RWPE2 (cell line): Measurements from ENCODE around the gene FSCN2.

Experiments
- ATAC-seq: fragments of 200-7000 bp; cut with Tn5 transposase; 3 replicates; pipeline ENCODE4 v1.9.1; 2021; ENCODE audit warnings: low read depth
- DNase-seq: peaks from one replicate; pipeline ENCODE4 v3.0.0-alpha.2; 2020; ENCODE audit warnings: low spot score
- H3K27ac ChIP-seq: fragments of 450-650 bp; 2 replicates; pipeline ENCODE4 v1.5.1; 2017; ENCODE audit warnings: mild to moderate bottlenecking; ENCODE audit not compliant: poor library complexity, severe bottlenecking
- H3K27me3 ChIP-seq: fragments of 250-450 bp; sonication (Bioruptor Pico); 2 replicates; pipeline ENCODE4 v1.5.1; 2021; ENCODE audit warnings: mild to moderate bottlenecking, moderate library complexity; ENCODE audit not compliant: insufficient read depth, poor library complexity, severe bottlenecking
- H3K36me3 ChIP-seq: fragments of 250-450 bp; sonication (Bioruptor Pico); 2 replicates; pipeline ENCODE4 v1.5.1; 2020; ENCODE audit warnings: low read depth, mild to moderate bottlenecking, moderate library complexity
- H3K4me1 ChIP-seq: fragments of 250-450 bp; sonication (Bioruptor Pico); 2 replicates; pipeline ENCODE4 v1.5.1; 2021; ENCODE audit warnings: mild to moderate bottlenecking, moderate library complexity; ENCODE audit not compliant: insufficient read depth, poor library complexity, severe bottlenecking
- H3K4me3 ChIP-seq: fragments of 250-450 bp; sonication (Bioruptor Pico); 2 replicates; pipeline ENCODE4 v1.5.1; 2021; ENCODE audit warnings: mild to moderate bottlenecking, moderate library complexity; ENCODE audit not compliant: severe bottlenecking
- H3K9me3 ChIP-seq: fragments of 250-450 bp; sonication (Bioruptor Pico); 2 replicates; pipeline ENCODE4 v1.5.1; 2021; ENCODE audit warnings: mild to moderate bottlenecking, moderate library complexity; ENCODE audit not compliant: severe bottlenecking
- TF ChIP-seq, protein P1 (sequence below): fragments of 450-650 bp; IDR thresholded peaks from one replicate; pipeline ENCODE4 v1.5.1; 2017; ENCODE audit warnings: mild to moderate bottlenecking, moderate library complexity; ENCODE audit not compliant: poor library complexity, severe bottlenecking

Gene FSCN2

DNA sequence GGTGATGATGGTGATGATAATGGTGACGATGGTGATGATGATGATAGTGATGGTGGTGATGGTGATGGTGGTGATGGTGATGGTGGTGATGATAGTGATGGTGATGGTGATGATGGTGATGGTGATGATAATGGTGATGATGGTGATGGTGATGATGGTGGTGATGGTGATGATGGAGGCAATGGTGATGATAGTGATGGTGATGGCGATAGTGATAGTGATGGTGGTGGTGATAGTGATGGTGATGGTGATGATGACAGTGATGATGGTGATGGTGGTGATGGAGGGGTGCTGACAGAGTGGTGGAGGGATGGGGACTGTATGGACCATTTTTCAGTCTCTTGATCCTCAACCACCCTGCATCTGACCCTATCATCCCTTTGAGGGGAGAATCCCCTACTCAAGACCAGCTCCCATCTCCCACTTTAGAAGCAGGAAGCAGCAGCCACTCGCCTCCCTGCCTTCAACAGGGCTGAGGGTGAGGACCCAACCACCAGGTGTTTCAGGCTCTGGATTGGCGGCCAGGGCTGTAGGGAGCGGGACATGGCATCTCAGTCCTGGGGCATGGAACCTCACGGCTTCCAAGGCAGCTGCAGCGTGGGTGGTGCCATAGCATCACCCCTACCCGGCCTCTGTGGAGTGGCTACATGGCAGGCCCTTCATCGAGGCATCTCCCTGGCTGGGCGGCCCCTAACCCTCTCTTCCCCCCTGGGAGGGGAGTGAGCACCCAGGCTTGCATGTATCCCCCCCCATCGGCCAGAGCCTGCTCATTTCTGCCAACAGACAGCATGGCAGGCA lies 4.5 kb downstream of the FSCN2 start:
- Histone ChIP-seq H3K27ac (no peak overlapping the region), H3K36me3 (no peaks in the 10 kb centered on the region), H3K4me1 (no peaks in the 10 kb centered on the region), H3K27me3 (peaks cover 17% of the 10 kb centered on the region), H3K9me3 (no peaks in the 10 kb centered on the region), H3K4me3 (no peak overlapping the region)
- ATAC-seq = no peak
- no peak for DNase-seq
- TF ChIP-seq, protein P1, sequence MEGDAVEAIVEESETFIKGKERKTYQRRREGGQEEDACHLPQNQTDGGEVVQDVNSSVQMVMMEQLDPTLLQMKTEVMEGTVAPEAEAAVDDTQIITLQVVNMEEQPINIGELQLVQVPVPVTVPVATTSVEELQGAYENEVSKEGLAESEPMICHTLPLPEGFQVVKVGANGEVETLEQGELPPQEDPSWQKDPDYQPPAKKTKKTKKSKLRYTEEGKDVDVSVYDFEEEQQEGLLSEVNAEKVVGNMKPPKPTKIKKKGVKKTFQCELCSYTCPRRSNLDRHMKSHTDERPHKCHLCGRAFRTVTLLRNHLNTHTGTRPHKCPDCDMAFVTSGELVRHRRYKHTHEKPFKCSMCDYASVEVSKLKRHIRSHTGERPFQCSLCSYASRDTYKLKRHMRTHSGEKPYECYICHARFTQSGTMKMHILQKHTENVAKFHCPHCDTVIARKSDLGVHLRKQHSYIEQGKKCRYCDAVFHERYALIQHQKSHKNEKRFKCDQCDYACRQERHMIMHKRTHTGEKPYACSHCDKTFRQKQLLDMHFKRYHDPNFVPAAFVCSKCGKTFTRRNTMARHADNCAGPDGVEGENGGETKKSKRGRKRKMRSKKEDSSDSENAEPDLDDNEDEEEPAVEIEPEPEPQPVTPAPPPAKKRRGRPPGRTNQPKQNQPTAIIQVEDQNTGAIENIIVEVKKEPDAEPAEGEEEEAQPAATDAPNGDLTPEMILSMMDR = no peak

DNA sequence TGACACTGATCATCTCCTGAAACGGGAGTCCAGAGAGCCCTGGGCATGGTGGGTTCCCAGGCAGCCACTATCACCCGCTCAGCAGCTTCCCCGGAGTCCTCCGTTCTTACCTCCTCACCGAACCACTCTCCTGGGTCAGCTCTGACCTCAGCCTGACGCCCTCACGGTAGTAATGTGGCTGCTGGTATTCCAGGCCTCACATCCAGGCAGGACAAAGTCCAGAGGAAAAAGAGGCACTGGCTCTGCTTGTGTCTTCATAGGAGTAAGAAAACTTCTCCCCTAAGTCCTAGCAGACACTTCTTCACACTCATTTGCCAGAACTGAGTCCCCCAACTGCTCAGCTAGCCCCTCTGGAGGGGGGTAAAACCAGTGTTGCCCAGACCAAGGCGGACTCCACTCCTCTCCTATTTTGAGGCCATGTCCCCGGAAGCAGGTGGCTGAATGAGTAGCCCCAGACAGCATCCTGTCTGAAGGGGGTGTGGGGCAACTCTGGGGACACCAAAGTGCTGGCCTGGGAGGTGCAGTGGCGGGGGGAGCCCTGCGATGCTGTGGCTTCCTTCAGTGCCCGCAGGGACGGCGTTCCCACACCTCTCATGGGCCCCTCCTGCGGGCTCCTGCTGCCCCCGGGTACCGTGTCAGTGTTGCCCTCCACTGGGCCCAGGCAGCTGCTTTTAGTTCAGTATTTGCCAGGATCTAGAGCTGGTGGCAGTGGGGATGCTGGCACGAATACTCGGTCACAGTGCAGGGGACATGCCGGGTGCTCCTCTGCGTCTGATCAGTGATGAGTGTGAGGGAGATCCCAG lies 5.4 kb downstream of the FSCN2 start:
- Histone ChIP-seq H3K9me3 (no peaks in the 10 kb centered on the region), H3K4me1 (no peaks in the 10 kb centered on the region), H3K36me3 (no peaks in the 10 kb centered on the region), H3K4me3 (no peak overlapping the region), H3K27ac (no peak overlapping the region), H3K27me3 (peaks cover 14% of the 10 kb centered on the region)
- ATAC-seq (no peak), DNase-seq (no peak)
- TF ChIP-seq, protein P1 = no peak

DNA sequence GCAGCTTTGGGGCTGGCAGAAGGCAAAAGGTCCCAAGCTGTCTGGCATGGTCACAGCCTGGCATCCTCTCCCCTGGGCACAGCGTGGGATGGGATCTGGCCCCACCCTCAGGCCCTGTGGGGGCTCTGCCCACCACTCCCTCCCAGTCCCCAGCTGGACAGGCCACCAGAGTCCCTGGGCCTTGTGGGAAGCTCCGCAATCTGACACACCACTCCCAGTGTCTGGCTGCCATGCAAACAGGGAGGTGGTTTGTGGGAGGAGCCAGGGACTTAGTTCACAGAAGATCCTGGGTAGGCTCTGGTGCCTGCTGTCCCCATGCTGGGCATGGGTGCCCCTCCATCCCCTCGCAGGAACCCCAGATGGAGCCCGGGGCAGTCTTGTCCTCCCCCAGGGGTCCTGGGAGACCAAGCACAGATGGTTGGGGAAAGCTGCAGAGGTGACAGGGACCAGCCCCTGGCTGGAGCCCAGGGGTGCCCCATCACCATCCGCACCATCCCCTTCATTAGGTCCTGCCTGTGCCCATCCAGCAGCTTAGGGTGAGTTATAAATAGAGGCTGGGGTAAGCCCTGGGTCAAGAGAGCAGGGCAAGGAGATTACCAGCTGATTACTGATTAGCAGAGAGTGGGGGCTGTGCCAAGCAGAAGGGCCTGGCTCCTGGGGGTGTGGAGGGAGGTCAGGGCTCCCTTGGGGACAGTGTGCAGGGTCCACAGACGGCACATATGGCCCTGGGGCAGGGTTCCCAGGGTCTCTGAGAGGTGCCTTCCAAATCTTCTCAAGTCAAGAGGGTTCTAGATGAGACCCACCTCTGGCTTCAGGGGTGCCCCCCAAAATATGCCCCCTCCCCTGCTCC lies 6.2 kb downstream of the FSCN2 start:
- Histone ChIP-seq H3K36me3 (no peaks in the 10 kb centered on the region), H3K27ac (no peak overlapping the region), H3K4me1 (no peaks in the 10 kb centered on the region), H3K9me3 (no peaks in the 10 kb centered on the region), H3K4me3 (no peak overlapping the region), H3K27me3 (peaks cover 13% of the 10 kb centered on the region)
- no peak for ATAC-seq
- no peak for DNase-seq
- TF ChIP-seq, protein P1 = no peak

DNA sequence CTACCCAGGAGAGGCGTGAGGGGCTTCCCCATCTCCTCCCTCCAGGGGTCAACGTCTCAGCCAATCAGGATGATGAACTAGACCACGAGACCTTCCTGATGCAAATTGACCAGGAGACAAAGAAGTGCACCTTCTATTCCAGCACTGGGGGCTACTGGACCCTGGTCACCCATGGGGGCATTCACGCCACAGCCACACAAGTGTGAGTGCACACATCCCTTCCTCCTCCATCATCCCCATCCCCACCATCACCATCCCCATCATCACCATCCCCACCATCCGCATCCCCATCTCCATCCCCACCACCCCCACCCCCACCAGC lies 6.8 kb downstream of the FSCN2 start:
- Histone ChIP-seq H3K4me1 (no peaks in the 10 kb centered on the region), H3K27ac (no peak overlapping the region), H3K9me3 (no peaks in the 10 kb centered on the region), H3K4me3 (no peak overlapping the region), H3K27me3 (peaks cover 13% of the 10 kb centered on the region), H3K36me3 (no peaks in the 10 kb centered on the region)
- TF ChIP-seq, protein P1 = no peak
- DNase-seq (no peak), ATAC-seq (no peak)
